CD4-positive, alpha-beta T cell treated with Interleukin-15 for 1 hour (primary cell): ENCODE measurements around the gene PIGT.
"Not testable (repeated sequence)": the region's sequence is repeated elsewhere in the genome, so short reads cannot be mapped to it uniquely, and the experiment has no call there.

ENCODE experiments used
- DNase-seq: peaks from one replicate; pipeline ENCODE4 v3.0.0-alpha.2; 2020

Gene PIGT

DNA sequence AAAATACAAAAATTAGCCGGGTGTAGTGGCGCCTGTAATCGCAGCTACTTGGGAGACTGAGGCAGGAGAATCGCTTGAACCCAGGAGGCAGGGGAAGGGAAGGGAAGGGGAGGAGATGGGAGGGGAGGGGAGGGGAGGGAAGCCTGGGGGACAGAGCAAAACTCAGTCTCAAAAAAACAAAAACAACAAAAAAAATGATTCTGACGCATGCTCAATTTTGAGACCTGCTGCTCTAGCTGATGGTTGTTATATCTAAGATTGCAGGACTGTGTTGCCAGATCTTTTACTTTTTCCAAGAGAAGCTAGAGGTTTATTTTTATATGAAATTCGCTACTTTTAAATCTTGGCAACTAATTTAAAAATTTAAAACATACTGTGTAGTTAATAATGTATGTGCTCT is 51.2 kb downstream of the PIGT start:
- DNase-seq: no peak

- DNase-seq: no peak
These were observed 51.9 kb downstream of the PIGT start for GRCh38 chr20:45467861-45468260.

DNA sequence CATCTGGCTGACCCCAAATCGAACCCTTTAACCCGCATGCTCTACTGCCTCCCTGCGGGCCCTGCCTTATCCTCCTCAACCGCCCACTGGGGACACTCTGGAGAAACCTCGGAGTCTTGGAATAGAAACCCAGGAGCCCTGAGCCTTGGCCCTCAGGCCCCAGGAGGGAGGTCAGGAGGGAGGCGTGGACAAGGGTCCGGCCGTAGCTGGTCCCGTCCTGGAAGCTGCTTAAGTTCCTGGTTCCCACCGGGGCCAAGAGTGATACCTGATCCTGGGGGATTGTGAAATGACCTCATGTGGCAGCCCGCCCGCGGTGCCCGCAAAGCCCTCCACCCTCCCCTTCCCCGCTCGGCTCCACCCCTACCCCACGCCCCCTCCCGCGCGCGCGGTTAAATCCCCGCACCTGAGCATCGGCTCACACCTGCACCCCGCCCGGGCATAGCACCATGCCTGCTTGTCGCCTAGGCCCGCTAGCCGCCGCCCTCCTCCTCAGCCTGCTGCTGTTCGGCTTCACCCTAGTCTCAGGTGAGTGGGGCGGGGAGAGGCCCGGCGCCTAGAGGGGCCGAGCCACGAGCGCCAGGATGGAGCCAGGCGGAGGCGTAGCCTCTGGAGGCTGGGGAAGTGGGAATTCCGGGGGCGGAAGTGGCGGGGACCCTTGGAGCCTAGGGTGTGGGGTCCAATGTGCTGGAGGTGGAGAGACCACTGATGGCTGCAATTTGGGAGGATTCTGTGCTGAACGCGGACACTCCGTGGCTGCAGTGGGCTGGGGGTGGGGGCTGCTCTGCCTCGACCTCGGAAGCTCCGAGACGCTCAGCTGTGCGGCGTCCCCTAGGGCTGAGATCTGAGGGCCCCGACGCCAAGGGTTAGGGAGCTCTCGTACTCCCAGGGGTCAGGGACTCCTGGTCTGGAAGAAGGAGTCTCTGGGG is 53.7 kb downstream of the PIGT start, which contains the start of gene WFDC2:
Gene WFDC2 (plus strand): TSS at position 418 of the 926 bp plus-strand sequence. CDS start 29 bp downstream, at position 447.
- DNase-seq: no peak

DNA sequence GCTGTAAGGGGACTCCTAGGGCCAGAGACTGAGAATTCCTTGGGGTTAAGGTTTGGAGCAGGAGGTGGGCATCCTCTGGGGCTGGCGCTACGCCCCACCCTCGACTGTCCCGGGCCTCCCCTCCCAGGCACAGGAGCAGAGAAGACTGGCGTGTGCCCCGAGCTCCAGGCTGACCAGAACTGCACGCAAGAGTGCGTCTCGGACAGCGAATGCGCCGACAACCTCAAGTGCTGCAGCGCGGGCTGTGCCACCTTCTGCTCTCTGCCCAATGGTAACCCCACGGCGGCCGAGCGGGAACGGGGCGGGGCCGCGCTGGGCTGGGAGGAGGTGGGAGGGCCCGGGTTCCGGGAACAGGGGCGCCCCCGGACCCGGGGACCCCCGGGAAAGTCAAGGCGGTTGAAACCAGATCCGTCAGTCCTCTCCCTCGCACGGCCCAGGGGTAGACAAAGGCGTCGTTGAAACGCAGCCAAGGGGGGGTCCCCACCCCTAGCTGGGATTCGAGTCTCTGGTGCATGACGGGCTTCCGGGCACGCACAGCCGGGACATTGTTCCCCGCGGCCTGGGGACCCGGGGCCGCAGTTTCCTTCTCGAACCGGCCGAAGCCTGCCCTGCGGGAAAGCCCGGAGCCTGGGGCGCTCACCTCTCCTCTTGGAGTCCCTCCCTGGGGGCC is 54.5 kb downstream of the PIGT start:
- DNase-seq: no peak

DNA sequence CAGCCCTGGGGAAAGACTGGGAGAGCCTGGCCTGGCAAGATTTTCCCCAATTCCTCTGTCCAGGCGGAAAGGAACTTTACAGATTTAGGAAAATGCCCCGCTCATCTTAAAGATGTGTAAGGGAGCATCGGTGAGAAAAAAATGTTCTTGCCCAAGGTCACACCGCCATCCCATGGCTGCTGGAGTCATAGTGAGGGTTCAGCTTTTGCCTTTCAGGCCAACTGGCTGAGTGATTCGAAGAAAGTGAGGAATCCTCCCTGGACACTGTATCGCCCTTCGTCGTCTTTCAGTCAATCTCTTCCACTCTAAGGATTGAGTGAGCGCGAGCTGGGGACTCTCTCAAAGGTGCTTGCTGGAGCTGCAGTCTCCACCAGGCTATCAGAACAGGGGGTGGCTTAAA is 55.0 kb downstream of the PIGT start:
- DNase-seq: no peak

GRCh38 chr20:45472286-45472685 is 56.3 kb downstream of the PIGT start:
- not testable (repeated sequence) for DNase-seq
